Erythroblast (primary cell): ENCODE results near the gene MB.

Experiments used
- DNase-seq, 2 experiments: peaks; one replicate each; lab custom pipeline; 2025; lab: John Stamatoyannopoulos, UW
- GATA1 ChIP-seq: IDR thresholded peaks from 2 replicates; pipeline ENCODE4 v1.6.1; 2011; ENCODE audit warnings: low read depth, mild to moderate bottlenecking, control low read depth, low read length, moderate library complexity
- POLR2A ChIP-seq: IDR thresholded peaks from 2 replicates; pipeline ENCODE4 v1.6.1; 2011; ENCODE audit warnings: mild to moderate bottlenecking, low read length

Gene MB

DNA sequence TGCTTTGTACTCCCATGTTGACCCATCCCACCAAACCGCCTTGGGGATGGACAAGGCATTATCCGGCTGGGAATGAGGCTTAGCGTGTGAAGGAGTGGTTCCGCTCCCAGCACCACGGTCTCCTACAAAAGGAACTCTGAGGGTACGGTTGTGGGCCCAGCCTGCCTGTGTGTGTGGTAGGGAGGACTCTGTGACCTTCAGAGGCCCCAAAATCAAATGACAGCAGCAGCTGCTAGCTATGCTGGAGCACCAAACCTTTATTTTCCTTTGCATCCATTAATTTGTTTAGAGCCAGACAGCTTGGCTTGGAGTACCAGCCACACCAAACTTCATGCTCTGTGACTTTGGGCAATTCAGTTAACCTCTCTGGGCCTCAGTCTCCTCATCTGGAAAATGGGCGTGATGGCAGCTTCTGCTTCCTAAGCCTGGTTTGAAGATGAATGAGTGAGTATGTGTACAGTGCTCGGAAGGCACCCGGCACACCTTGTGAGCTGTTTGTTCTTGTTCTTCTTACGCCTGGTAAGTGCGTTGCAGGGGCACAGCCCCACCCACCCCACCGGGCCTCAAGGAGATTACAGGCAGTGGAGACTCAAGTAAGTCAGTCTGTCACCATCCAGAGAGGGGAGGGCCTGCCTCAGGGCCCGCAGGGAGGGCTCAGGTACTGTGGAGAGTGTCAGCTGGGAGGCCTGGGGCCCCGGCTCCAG lies 25.3 kb downstream of the MB start:
- no peak for TF ChIP-seq GATA1
- no peak for TF ChIP-seq POLR2A

DNA sequence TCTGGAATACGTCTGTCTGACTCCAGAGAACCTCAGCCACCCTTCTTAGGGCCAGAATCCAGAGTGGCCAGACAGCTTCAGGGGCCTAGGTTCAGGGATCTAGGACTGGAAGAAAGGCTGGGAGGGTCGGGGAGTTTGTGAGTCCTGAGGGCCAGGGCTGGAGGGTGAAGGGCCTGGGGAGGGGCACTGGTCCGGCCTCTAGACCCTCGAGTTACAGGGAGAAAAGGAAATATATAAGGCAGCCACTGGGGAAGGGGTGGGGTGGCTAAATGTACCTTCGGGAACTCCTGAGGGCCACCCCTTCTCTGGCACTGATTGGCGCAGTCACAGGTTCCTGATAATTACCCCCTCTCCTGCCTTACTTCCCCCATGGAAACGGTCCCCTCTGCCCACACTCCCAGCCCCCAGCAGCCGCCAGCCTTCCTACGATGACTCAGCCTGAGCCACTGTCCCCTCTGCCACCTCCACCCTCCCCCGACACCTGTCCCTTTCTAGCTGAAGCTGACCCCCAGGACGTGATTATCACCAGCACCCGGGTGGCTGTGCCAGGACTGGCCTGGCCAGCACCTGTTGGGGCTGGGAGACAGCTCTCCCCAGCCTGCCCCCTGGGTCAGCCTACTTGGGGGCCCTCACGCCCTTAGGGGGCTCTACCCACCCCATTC lies 26.4 kb downstream of the MB start:
- no peak for DNase-seq
- TF ChIP-seq POLR2A (no peak), GATA1 (no peak)

More for the DNA sequence above, 25.3 kb downstream of the MB start:
- DNase-seq, result no peak

DNA sequence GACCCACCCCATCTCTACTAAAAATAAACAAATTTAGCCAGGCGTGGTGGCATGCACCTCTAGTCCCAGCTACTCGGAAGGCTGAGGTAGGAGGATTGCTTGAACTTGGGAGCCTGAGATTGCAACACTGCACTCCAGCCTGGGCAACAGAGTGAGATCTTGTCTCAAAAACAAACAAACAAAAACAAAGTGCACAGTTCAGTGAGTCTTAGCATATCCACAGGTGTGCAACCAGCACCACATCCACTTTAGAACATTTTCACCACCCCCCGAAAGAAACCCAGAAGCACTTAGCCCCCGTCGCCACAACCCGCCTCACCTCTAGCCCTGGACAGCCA lies 27.4 kb downstream of the MB start:
- no peak for DNase-seq
- TF ChIP-seq GATA1 (no peak), POLR2A (no peak)

DNA sequence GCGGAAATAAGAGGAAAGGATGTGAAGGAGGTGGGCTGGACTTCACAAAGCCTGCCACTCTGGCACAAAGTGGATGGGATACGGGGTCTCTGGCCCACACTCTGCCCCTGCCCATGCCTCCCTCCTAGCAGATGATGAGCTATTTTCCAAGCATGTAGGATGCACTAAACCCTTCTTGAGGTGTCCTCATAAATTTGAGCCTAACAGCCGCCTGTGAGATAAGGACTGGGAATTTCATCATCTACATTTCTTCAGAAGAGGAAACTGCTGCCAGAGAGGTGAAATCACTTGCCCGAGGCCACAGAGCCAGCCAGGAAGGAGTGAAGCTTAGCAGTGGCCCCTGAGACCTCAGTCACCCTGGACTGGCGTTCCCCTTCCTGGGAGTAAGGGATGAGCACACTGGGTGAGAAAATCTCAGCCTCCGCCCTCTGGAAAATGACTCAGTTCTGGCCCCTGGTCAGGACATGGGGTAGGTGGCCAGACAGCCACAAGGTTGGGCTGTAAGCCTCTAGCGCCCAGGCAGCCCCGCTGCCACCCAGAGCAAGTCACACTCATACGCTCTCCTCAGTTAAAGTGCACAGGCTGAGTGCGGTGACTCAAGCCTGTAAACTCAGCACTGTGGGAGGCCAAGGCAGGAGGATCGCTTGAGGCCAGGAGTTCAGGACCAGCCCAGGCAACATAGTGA lies 27.9 kb downstream of the MB start:
- TF ChIP-seq POLR2A (no peak), GATA1 (no peak)
- DNase-seq, result peak in 1 of 2 experiments; percentile 22

DNA sequence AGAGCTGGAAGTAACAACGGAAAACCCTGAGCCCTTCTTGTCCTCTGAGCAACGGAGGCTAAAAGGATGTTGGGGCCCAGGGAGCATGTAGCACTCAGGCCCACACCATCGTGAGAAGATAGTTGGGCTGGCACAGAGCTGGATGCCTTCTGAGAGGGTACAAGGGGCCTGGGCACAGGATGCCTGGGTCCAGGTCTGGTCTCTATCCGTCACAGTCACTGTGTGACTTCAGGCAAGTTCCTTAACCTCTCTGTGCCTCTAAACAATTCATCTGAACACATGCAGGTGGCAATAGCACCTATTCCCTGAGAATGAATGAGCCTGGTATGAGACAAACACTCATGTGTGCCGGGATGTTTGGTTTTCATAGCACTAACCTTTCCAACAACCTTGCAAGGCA lies 29.2 kb downstream of the MB start:
- DNase-seq, result no peak
- no peak for TF ChIP-seq GATA1
- no peak for TF ChIP-seq POLR2A

DNA sequence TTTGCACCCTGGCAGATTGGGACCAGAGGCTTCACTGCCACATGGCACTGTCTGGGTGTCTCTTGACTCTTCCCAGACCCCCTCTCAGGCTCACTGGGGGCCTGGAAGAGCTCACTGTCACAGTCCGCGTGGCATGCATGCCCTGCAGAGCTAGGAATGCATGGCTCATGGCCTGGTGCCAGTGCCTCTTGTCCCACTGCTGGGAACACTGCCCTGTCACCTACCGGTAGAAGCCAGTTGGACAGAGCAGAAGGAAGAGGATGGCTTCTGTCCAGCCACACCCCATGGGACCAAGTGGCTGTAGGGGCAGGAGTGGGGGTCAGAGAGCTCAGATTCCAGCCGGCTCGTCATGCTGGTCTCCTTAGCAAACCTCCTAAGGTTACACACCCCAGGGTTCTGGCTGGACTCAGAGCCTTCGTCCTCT lies 29.7 kb downstream of the MB start:
- no peak for TF ChIP-seq POLR2A
- TF ChIP-seq GATA1, result no peak
- DNase-seq, result no peak

DNA sequence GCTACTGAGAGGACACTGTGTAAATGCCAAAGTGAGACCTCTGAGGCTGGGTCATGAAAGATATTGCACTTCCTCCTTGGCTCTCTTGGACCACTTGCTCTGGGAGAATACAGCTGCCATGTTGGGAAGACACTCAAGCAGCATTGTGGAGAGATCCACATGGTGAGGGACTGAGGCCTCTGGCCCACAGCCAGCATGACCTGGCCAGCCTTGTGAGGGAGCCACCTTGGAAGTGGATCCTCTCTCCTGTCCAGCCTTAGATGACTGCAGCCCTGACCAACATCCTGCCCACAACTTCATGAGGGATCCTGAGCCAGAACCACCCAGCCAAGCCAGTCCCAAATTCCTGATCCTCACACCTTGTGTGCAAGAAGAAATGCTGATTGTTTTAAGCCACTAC lies 30.4 kb downstream of the MB start:
- no peak for DNase-seq
- no peak for TF ChIP-seq GATA1
- no peak for TF ChIP-seq POLR2A

DNA sequence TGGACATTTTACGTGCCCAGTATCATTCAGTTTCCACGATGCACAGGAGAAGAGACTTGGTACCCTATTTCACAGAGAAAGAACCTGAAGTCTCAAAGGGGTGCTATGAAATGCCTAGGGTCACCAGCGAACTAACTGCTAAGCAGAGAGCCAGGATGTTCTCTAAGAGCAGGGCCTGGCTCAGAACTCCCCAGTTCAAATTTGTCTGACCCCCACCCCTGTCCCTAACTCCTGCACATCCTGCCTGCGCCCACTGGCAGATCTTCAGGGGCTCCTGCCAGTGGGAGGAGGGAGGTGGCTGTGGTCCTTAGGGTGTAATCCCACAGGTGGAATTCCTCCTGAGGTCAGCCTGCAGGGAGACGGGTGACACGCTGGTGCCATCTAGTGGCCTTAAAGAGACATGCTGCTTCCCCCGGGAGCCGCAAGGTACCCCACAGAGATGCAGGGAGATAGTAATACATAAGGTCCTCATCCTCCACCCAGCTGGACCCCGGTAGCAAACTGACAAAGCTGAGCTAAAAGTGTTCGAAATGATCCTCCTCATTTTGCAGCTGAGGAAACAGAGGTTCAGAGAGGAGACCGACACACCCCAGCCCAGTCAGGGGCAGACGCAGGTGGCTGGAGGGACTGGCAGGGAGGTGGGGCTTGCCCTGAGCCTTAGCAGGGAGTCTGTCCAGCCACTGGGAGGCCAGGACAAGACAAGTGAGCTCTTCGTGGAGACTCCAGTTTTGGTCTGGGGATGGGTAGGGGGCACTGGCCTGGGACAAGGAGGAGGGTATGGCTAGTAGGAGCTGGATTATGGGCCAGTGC lies 34.1 kb downstream of the MB start:
- peak; percentile 57 to 79 for DNase-seq

DNA sequence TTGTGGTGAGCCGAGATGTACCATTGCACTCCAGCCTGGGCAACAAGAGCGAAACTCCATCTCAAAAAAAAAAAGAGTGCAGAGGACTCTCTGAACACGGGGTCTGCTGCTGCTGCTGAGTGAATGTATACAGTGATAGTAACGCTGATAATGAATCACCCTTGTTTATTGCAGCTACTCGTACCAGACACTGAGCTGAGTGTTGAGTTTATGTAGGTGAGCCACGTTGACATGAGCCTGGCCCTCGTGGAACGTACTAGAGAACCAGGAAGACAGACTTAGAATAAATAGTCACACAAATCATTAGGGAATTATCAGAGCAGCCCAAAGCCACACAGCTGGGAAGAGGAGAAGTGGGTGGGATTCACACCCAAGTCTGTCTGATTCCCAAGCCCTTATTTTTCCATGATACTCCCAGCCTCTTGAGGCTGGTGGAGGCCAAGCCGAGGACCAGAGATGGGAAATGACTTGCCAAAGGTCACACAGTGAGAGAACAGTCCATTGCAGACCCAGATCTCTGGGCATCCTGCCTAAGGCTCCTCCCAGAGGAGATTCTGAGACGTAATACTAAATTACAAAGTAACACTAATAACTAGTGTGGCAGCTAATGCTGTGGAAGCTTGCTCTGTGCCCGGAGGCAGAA lies 34.8 kb downstream of the MB start:
- DNase-seq, result no peak
- TF ChIP-seq GATA1 (no peak), POLR2A (no peak)

More for the DNA sequence above, 34.1 kb downstream of the MB start:
- TF ChIP-seq GATA1 (no peak), POLR2A (no peak)

DNA sequence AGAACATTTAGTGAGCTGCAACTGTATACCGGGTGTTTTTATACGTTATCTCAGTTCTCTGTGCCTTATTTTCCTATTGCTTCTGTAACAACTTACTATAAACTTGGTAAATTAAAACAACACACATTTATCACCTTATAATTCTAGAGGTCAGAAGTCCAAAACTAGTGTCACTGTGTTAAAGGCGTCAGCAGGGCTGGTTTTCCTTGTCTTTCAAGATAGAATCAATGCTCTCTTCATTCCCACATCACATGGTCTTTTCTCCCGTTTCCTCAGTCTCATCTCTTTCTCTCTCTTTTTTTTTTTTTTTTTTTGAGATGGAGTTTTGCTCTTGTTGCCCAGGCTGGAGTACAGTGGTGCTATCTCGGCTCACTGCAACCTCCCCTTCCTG lies 36.1 kb downstream of the MB start:
- TF ChIP-seq POLR2A (no peak), GATA1 (no peak)
- DNase-seq, result no peak

DNA sequence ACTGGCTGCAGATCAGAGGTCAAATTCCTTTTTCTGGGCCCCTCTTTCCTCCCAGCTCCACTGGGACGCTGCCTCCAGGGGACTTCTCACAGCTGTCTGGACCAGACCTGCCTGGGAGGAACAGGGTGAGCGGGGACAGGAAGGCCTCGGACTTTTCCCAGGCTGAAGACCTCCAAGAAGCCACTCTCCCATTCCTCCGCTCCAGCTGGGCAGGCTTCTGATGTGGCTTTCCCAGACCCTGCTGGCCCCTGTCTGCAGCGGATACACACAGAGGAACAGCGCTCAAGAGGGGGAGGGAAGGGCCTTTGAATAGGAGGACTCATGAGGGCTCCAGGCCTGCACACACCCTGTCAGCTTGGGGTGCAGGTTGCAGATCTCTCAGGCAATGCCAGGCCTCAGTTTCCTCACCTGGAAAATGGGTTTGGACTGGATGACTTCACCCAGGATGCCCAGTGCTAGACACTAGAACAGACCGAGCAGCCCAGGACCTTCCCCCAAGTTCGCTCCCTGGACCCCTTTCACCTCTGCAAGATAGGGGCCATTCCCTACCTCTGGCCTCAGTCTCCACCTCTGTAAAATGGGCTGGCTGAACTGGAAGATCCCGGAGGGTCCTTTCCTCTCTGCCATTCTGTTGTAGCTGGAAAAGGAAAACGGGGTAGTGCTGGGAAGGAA lies 36.6 kb downstream of the MB start:
- TF ChIP-seq POLR2A (no peak), GATA1 (no peak)
- no peak for DNase-seq

DNA sequence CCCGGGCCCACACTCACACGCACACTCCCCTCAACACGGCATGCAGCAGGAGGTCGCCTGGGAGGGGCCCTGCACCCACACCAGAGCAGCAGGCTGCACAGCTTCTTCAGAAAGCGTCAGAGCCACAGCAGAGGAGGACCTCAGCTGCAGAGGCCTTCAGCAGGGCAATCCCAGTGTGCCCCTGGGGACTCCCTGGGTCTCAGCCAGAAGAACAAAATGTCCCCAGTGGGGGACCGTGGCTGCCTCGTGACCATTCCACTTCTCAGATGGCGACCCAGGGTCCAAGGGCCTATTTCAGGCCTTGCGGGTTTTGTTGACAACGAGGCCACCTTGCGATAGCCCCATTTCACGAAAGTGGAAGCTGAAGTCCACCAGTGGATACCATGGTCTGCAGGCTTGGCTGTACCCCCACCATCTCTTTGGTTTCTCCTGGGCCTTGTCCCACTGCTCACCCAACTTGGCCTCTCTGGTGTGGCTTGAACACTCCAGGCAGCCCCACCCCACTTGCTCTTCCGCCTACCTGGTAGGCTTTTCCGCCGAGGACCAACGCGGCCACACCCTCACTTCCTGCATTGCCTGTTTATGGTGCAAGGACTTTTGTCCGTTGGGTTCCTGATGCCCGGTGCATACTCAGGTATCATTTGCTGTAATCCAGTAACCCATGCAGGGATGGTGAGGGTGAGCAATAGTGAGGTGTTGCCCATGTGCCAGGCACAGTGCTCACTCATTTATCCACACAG lies 38.1 kb downstream of the MB start:
- DNase-seq, result no peak
- no peak for TF ChIP-seq POLR2A
- no peak for TF ChIP-seq GATA1
